ENCODE data around the gene RIPOR2.

The RIPOR2 gene

GRCh38 chr6:24875534-24875901, 60.2 kb downstream of the RIPOR2 start:
- DNase-seq (ENCODE audit: low spot score), result no peak

GRCh38 chr6:24874776-24875533, 60.8 kb downstream of the RIPOR2 start:
- no peak for DNase-seq (ENCODE audit: low spot score)

GRCh38 chr6:24874128-24874527, 61.6 kb downstream of the RIPOR2 start:
- DNase-seq (ENCODE audit: low spot score), result no peak

GRCh38 chr6:24872779-24873178, 63.0 kb downstream of the RIPOR2 start:
- no peak for DNase-seq (ENCODE audit: low spot score)

GRCh38 chr6:24868765-24869164, 67.0 kb downstream of the RIPOR2 start:
- no peak for DNase-seq (ENCODE audit: low spot score)

GRCh38 chr6:24867104-24867703, 68.6 kb downstream of the RIPOR2 start:
- no peak for DNase-seq (ENCODE audit: low spot score)

- no peak for DNase-seq (ENCODE audit: low spot score)
These were observed 70.6 kb downstream of the RIPOR2 start for GRCh38 chr6:24865161-24865560.

- no peak for DNase-seq (ENCODE audit: low spot score)
These were observed 71.4 kb downstream of the RIPOR2 start for GRCh38 chr6:24864343-24864742.

- no peak for DNase-seq (ENCODE audit: low spot score)
These were observed 73.8 kb downstream of the RIPOR2 start for GRCh38 chr6:24861934-24862333.

GRCh38 chr6:24859608-24860200, 76.1 kb downstream of the RIPOR2 start:
- DNase-seq (ENCODE audit: low spot score), result no peak

- DNase-seq (ENCODE audit: low spot score), result no peak
These were observed 76.6 kb downstream of the RIPOR2 start for GRCh38 chr6:24859132-24859531.

GRCh38 chr6:24858177-24858653, 77.5 kb downstream of the RIPOR2 start:
- DNase-seq (ENCODE audit: low spot score), result no peak

- DNase-seq (ENCODE audit: low spot score), result no peak
These were observed 78.7 kb downstream of the RIPOR2 start for GRCh38 chr6:24856901-24857670.

GRCh38 chr6:24856246-24856599, 79.5 kb downstream of the RIPOR2 start:
- DNase-seq (ENCODE audit: low spot score), result no peak

GRCh38 chr6:24855395-24856245, 80.1 kb downstream of the RIPOR2 start:
- peak; percentile 82 for DNase-seq (ENCODE audit: low spot score)

- no peak for DNase-seq (ENCODE audit: low spot score)
These were observed 81.6 kb downstream of the RIPOR2 start for GRCh38 chr6:24854077-24854666.

GRCh38 chr6:24851086-24851485, 84.7 kb downstream of the RIPOR2 start:
- DNase-seq (ENCODE audit: low spot score), result no peak

GRCh38 chr6:24849713-24850112, 86.0 kb downstream of the RIPOR2 start:
- no peak for DNase-seq (ENCODE audit: low spot score)

GRCh38 chr6:24848461-24848860, 87.3 kb downstream of the RIPOR2 start:
- DNase-seq (ENCODE audit: low spot score), result no peak

GRCh38 chr6:24847402-24847801, 88.4 kb downstream of the RIPOR2 start:
- DNase-seq (ENCODE audit: low spot score), result no peak

GRCh38 chr6:24845578-24845977, 90.2 kb downstream of the RIPOR2 start:
- no peak for DNase-seq (ENCODE audit: low spot score)
